Esophagus muscularis mucosa (tissue), 4 donors: ENCODE measurements around the gene SP100.

Experiments used
- CTCF ChIP-seq, 3 experiments: fragments of 200-600 bp in 2 of 3; fragments of 450-650 bp in 1 of 3; sonication (generic) in 2 of 3; IDR thresholded peaks; one replicate each; pipeline ENCODE4 v1.5.1; 2017 to 2019; ENCODE audit warnings: antibody characterized with exemption in 3 of 3, mild to moderate bottlenecking in 2 of 3, moderate library complexity in 1 of 3
- EP300 ChIP-seq: sonication (generic); formaldehyde crosslinking; IDR thresholded peaks from one replicate; pipeline ENCODE4 v1.6.1; 2017; ENCODE audit warnings: antibody characterized with exemption
- POLR2A ChIP-seq: fragments of 450-650 bp; IDR thresholded peaks from one replicate; pipeline ENCODE4 v1.6.1; 2017; ENCODE audit warnings: antibody characterized with exemption, moderate library complexity, mild to moderate bottlenecking, low read depth
- POLR2AphosphoS5 ChIP-seq, 2 donors: sonication (generic); formaldehyde crosslinking; IDR thresholded peaks; one replicate each; pipeline ENCODE4 v1.6.1; 2017; ENCODE audit warnings: antibody characterized with exemption in 2 of 2

GRCh38 chr2:230520061-230520874, 104.3 kb downstream of the SP100 start:
- no peak for TF ChIP-seq CTCF (IDR thresholded peaks at IDR 0.05)
- no peak for TF ChIP-seq POLR2A
- no peak for TF ChIP-seq POLR2AphosphoS5 (IDR thresholded peaks at IDR 0.05)
- TF ChIP-seq EP300, result no peak
